Lung (tissue), 12 donors: ENCODE data around the gene ZNF777. TPM values are rescaled to one million over a fixed set of nuclear protein-coding genes. Genes with fewer than 3 reads are reported as not detected.
"Not testable (repeated sequence)": the region's sequence is repeated elsewhere in the genome, so short reads cannot be mapped to it uniquely, and the experiment has no call there.

Experiments
- ATAC-seq: fragments of 200-7000 bp; cut with Tn5 transposase; one replicate; pipeline ENCODE4 v1.9.1; 2020; ENCODE audit warnings: moderate number of reproducible peaks; ENCODE audit not compliant: insufficient read depth, low FRiP score
- DNase-seq, 3 donors: peaks; one replicate each; pipeline ENCODE4 v3.0.0-alpha.2; 2013 to 2017
- H3K27ac ChIP-seq, 2 donors: one replicate each; pipeline ENCODE4 v1.5.1; 2013; ENCODE audit warnings: mild to moderate bottlenecking in 2 of 2, moderate library complexity in 2 of 2, control low read depth in 1 of 2, inconsistent platforms in 1 of 2, low read depth in 1 of 2, low read length in 1 of 2
- H3K27me3 ChIP-seq, 3 donors: one replicate each; pipeline ENCODE4 v1.5.1; 2013; ENCODE audit warnings: low read length in 2 of 3; ENCODE audit not compliant: control insufficient read depth in 3 of 3, insufficient read depth in 3 of 3
- H3K36me3 ChIP-seq, 4 donors: one replicate each; pipeline ENCODE4 v1.5.1; 2013; ENCODE audit warnings: low read length in 4 of 4, mild to moderate bottlenecking in 1 of 4, moderate library complexity in 1 of 4; ENCODE audit not compliant: control insufficient read depth in 4 of 4, insufficient read depth in 4 of 4
- H3K4me1 ChIP-seq, 5 donors: one replicate each; pipeline ENCODE4 v1.5.1; 2013; ENCODE audit warnings: low read length in 5 of 5, mild to moderate bottlenecking in 2 of 5, moderate library complexity in 1 of 5; ENCODE audit not compliant: control insufficient read depth in 5 of 5, insufficient read depth in 5 of 5
- H3K4me3 ChIP-seq: one replicate; pipeline ENCODE4 v1.5.1; 2013; ENCODE audit warnings: mild to moderate bottlenecking, control low read depth, moderate library complexity
- H3K9ac ChIP-seq, 2 donors: one replicate each; pipeline ENCODE4 v1.5.1; 2013; ENCODE audit warnings: low read length in 2 of 2, control low read depth in 1 of 2; ENCODE audit not compliant: insufficient read depth in 1 of 2
- H3K9me3 ChIP-seq, 4 donors: one replicate each; pipeline ENCODE4 v1.5.1; 2013; ENCODE audit warnings: low read length in 3 of 4, mild to moderate bottlenecking in 1 of 4, moderate library complexity in 1 of 4; ENCODE audit not compliant: control insufficient read depth in 4 of 4, insufficient read depth in 3 of 4
- CTCF ChIP-seq: IDR thresholded peaks from 2 replicates; pipeline ENCODE4 v1.5.1; 2012; ENCODE audit warnings: mild to moderate bottlenecking; ENCODE audit errors: control extremely low read depth, extremely low read depth
- WGBS, 2 donors: extraction: QIAGEN DNeasy Blood & Tissue Kit; methylation state at CpG; one replicate each; pipeline ENCODE4 v1.1.7; 2013; 5-methylcytosine and 5-hydroxymethylcytosine counted together
- polyA plus RNA-seq, 2 donors: library from polyadenylated mRNA; stranded (reverse); fragments of 200-250 nt; gene quantifications; one replicate each; pipeline ENCODE4 v1.2.1, GENCODE V29; 2013
- total RNA-seq, 2 donors: library from RNA; depleted of rRNA in 1 of 2; stranded (reverse); fragments of >200 nt in 1 of 2; gene quantifications; one replicate each; pipeline ENCODE4 v1.2.1, GENCODE V29; 2014 to 2021
- donor health status: control.
- donor health status: control.
- donor health status: Bipolar disorder and iron deficiency.
- donor health status: healthy.
- donor health status: DM: yes; HTN: yes; CAD: no.

The ZNF777 gene
- total and polyA plus RNA-seq, 4 donors: 7.6 to 12.3 (median 8.6) TPM

DNA sequence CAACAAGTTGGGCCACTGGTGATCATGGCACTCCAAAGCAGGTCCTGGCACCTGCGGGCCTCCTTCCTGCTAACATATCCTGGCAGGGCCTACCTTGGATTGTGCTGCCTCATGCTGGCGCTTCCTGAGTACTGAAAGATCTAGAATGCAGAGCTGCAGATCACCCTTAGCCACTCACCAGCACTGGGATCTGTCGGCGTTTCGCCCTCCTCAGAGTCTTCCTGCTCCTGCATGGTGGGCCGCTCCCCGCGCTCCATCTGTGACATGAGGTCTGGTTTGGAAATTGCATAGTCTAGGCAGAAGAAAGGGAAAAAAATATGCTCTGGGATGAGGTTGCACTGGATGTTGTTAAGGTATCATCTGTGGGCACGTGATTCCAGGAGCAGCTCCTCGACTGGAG is 10.0 kb downstream of the ZNF777 start:
- TF ChIP-seq CTCF: no peak
- H3K9me3 ChIP-seq: peaks cover 0 to 4% (median 0%) of the 10 kb centered on the region in 4 donors
- H3K9ac ChIP-seq: no peak overlapping the region
- no peak for DNase-seq
- no peaks in the 10 kb centered on the region for H3K27me3 ChIP-seq
- no peak overlapping the region for H3K27ac ChIP-seq
- 96 to 97% methylated on average over 10 of the region's 10 CpGs for WGBS, 2 donors
- no peak for ATAC-seq
- H3K4me3 ChIP-seq: no peak overlapping the region
- H3K36me3 ChIP-seq: peaks cover 33 to 69% (median 42%) of the 10 kb centered on the region in 4 donors
- H3K4me1 ChIP-seq: no peaks in the 10 kb centered on the region

DNA sequence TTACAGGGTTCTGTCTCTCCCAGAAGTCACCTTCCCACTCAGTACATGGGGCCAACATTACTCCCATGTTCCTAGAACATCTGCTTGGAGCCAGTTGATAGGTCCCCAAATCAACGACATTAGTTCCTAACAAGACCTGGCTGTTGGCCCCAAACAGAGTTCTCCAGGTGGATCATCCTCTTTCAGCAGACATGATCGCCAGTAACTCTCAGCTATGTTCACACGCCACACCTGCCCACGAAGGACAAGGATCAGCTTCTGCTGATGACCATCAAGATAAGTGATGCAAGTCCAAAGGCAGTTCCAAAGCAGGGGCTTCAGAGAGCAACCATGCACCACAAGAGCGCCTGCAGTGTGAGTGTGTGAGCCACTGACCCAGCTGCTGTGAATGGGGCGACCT is 11.0 kb downstream of the ZNF777 start:
- ATAC-seq: no peak
- DNase-seq: no peak
- WGBS, 2 donors: 97% methylated on average over 6 of the region's 6 CpGs
- Histone ChIP-seq H3K4me1 (peaks cover 0 to 1% (median 0%) of the 10 kb centered on the region in 5 donors), H3K4me3 (no peak overlapping the region), H3K27me3 (no peaks in the 10 kb centered on the region), H3K36me3 (peaks cover 31 to 63% (median 39%) of the 10 kb centered on the region in 4 donors), H3K27ac (no peak overlapping the region), H3K9me3 (peaks cover 0 to 4% (median 0%) of the 10 kb centered on the region in 4 donors), H3K9ac (no peak overlapping the region)
- no peak for TF ChIP-seq CTCF

DNA sequence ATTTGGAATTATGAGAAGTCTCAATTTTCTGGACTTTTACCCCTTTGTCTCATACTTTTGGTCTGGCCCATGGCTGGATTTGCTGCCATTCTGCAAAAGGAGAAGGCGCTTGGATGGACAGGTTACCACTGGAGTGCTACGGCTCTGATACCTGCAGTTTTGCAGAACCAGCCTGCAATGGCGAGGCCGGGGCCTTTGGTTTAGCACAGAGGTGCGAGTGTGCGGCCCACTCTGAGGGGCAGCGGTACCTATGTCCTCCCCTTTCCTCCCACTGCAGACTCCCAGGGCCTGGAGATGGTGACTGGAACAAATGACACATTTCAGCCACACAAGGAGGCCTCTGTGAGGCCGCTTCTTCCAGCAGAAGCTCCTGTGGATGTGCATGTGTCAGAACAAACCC is 11.9 kb downstream of the ZNF777 start:
- H3K9ac ChIP-seq: no peak overlapping the region
- no peak overlapping the region for H3K4me3 ChIP-seq
- no peaks in the 10 kb centered on the region for H3K27me3 ChIP-seq
- WGBS, 2 donors: 89 to 96% methylated on average over 8 of the region's 8 CpGs
- H3K36me3 ChIP-seq: peaks cover 28 to 54% (median 36%) of the 10 kb centered on the region in 4 donors
- H3K27ac ChIP-seq: no peak overlapping the region
- DNase-seq: no peak
- H3K9me3 ChIP-seq: peaks cover 0 to 3% (median 0%) of the 10 kb centered on the region in 4 donors
- H3K4me1 ChIP-seq: peaks cover 0 to 1% (median 0%) of the 10 kb centered on the region in 5 donors
- ATAC-seq: no peak
- no peak for TF ChIP-seq CTCF

- H3K9me3 ChIP-seq, H3K4me3 ChIP-seq, ATAC-seq, H3K4me1 ChIP-seq, H3K27me3 ChIP-seq, H3K27ac ChIP-seq, DNase-seq, H3K9ac ChIP-seq: not testable (repeated sequence)
- 97 to 98% methylated on average over 11 of the region's 11 CpGs for WGBS, 2 donors
- H3K36me3 ChIP-seq: peaks cover 27 to 44% (median 31%) of the 10 kb centered on the region in 4 donors
Measured at GRCh38 chr7:149446026-149446425, 14.8 kb downstream of the ZNF777 start.
